Umbilical cord (tissue), 2 donors: ENCODE measurements around the gene GJA3. TPM values are rescaled to one million over a fixed set of nuclear protein-coding genes. Genes with fewer than 3 reads are reported as not detected.

Source experiments
- DNase-seq: peaks from one replicate; pipeline ENCODE4 v3.0.0-alpha.2; 2015; ENCODE audit warnings: low spot score
- total RNA-seq: library from RNA; depleted of rRNA; stranded (reverse); fragments of >200 nt; gene quantifications from one replicate; pipeline ENCODE4 v1.2.3, GENCODE V29; 2014; ENCODE audit warnings: low replicate concordance; ENCODE audit not compliant: insufficient read depth

The GJA3 gene
- total RNA-seq: 1.4 TPM

DNA sequence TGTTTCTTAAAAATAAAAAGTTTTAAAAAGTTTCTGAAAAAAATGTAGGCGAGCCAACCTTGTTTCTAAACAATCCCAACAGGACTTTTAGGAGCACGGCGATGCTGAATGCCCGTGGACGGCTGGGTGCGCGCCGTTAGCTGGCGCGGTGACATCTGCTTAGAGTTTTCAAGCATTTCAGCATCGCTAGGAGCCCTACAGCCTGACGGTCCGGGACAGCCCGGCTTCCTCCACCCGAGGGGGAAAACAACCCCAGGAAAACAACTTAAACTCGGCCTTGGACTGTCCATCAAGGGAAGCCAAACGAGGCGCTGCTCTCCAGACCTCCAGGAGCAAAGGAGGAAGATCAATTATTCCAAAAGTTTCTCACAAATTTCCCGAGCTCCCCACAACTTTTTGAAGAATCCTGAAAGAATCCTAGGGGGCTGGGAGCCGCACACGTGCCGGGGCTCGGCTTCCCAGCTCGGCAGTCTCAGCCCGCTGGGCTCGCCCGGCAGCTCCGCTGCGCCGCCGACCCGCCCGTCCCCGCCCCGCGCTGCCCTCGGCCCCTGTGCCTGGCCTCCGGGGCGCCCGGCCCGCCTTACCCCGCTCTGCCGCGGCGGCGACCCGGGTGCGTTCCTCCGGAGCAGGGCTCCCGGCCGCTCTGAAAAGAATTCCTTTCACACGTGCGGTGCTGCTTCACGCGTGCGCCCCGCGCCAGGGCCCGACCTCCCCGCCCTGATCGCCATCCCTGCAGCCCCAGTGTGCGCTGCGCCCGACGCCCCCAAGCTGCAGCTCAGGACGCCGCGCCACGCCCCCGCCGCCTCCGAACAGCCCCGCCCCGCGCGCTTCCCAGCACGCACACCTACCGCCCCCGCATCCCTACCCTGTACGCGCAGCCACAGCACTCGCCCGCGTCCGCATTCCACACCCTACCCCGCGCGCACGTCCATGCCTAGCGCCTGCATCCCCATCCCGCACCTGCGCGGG, at the start of gene GJA3:
GJA3 (minus strand) TSS at position 747 of the 969 bp plus-strand sequence. CDS start 17,764 bp downstream, outside the sequence.
- DNase-seq: peak; percentile 29

DNA sequence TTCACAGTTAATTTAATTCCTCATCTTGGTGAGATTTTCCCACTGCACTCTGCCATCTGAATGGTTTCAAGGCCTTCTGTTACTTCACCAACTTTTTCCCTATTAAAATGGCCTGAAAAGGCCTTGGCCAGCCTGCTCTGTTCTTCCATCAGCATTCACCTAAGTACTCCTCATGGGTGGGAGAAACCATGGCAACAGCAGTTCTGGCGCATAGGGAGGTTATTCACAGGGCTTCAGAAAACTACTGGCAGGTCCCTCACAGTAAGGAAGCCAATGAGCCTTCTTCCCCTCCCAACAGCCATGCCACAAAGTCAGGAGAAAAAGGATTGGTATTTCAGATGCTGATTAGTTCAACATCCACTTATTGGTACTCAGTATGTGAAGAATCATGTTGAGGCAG, 49.1 kb upstream of the GJA3 start:
- DNase-seq: no peak

DNA sequence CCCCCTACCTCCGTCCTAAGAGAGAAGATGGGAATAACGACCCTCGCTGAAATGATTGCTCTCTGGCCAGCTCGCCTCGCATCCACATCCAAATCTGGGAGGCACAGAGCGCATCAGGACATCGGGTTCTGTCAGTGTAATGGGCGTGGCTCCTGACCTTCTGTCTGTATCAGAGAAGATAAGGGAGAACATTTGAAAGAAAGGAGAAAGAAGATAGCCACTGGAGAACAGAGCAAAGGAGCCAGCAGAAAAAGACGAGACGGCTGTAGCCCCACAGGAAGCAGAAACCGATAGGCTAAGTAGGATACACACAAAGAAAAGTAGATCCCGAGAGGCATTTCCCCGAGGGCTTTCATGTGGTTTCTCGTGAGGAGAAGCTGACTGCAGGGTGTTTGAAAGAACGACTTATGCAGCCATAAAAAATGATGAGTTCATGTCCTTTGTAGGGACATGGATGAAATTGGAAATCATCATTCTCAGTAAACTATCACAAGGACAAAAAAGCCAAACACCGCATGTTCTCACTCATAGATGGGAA, 45.9 kb upstream of the GJA3 start:
- DNase-seq: no peak

DNA sequence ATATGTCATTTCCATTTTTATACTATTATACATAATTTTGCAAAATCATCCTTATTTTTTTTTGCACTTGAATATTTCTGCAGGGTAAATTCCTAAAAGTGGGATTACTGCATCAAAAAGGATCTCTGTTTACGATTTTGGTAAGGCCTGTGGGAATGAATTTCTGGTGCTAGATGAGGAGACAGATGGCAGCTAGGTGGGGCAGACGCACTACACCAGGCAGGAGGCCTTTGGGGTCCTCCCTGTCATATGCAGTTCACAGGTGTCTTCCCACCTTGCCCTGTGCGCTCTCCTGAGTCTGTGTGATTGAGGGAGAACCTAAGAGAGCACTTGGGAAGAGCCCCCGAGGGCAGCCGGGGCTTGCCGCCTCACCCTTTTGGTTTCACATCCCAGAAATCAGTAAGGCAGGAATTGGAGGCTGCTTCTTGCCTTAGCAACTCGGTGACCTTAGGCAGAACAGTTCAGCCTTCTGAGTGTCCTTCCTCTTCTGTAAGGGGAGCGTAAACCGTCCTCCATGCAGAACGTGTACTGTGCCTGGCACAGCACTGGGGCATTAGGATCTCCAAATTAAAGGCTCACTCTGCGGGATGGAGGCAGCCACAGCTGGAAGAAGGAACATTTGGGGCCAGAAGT, 45.3 kb upstream of the GJA3 start:
- no peak for DNase-seq

DNA sequence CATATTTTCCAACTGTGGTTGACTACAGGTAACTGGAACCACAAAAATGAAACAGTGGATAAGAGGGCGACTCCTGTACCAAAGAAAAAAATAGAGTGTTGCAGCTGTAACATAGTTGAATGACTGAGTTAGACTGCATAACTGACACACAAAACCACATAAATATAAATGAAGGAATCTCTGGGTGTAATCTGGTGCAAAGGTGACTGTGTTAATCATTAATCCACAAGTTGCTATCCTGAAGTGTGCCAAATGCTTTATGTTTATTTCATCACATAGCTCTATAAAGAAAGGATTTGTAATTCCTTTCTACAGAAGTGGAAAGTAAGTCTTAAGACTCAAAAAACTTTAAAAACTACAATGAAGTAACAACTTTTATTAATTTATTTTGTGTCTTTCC, 37.9 kb upstream of the GJA3 start:
- DNase-seq: no peak

DNA sequence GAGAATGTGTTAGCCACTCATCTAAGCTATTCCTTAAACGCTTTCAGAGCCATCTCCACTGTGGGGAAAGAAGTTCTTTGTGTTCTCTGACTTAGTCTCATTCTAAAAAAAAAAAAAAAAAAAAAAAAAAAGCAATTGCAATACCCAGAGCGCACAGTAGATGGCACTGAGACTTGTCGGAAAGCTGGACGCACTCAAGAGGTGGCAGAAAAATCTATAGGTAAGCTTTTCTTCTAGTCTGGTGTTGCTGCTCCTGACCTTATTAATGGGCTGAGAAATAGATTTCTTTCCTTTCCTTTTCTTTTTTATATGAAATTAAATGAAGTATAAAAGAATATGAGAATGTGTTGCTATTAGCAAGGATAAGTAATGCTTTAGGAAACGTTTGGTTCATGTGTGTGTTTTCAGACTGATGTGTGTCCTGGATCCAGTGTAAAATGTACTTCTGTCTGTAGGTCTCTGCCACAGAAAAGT, 36.5 kb upstream of the GJA3 start:
- peak; percentile 52 for DNase-seq

DNA sequence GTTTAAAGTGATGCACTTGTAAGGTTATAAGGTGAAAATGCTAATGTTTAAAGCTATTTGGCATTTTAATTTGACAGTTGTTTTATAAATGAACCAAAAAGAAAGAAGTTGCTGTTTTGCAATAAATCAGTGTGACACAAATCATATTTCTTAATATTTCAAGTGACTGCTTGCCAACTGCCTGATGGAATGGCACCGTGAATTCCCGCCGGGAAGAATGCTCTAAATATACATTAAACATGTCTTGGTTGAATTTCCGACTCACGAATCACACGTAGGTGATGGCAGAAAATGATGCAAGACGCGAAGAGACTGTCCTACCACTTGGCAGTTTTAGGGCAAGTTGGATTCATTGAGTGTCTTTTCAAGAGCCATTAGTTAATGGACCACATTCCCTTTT, 34.9 kb upstream of the GJA3 start:
- no peak for DNase-seq

DNA sequence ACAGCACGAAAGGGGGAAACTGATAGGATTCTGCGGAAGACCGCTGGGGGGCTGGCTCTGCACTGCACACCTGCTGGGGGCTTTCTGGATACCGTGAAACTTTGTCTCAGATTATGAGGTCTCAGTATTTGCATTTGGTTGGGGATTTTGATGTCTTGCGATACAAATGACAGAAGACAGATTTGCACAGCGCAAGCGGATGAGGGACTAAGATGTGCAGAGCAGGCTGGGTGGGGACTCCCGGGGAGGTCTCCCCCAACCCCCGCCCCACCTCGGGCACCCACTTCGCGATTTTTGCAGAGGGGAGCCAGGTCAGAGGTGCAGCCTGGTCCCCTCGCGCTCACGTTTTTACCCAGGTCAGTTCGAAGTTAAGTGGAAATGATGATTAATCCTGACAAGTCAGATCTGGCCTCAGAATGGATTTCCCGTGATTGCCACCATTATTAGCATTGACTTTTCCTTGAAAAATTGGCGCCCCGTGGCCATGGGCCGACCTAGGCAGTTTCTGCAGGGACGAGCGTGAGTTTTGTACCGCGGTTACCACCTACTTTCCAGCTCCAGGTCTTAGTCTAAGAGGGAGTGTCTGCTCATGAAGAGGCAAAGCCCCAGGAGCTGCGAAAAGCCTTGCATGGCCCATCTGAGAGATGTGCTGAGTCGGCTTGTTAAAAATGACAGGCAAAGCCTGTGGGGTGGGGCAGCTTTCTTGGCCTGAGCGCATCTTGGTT, 33.2 kb upstream of the GJA3 start:
- DNase-seq: no peak

DNA sequence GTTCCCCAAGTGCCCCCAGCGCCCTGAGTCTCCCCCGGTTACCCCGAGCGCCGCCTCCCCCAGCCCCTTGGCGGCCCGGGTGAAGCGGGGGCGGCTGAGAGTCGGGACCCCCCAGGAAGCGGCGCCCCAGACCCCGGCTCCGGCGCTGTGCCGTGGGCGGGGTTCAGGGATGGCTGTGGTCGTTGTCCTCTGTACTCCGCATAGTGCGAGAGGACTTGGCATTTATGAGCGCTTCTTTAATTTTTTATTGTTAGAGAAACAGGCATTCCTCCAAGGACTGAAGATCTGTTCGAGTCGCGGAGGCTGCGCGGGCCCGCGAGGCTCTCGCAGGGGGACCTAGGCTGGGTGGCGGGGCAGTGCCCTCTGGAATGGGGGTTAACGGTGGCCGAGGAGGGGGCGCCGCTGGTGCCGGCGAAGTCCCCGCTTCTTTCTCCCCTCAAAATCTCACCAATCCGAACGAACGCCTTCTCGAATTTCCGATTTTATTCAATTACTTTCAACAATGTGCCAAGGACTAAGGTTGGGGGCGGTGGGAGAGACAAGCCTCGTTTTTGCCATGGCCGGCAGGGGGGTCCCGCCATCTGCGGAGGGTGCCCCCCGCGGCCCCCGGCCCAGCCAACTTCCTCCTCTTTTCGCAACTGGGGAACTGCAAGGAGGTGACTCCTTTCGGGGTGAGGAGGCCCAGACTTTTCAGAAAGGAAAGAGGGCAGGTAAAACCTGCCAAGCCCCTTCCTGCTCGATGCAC, 32.5 kb upstream of the GJA3 start:
- DNase-seq: no peak

DNA sequence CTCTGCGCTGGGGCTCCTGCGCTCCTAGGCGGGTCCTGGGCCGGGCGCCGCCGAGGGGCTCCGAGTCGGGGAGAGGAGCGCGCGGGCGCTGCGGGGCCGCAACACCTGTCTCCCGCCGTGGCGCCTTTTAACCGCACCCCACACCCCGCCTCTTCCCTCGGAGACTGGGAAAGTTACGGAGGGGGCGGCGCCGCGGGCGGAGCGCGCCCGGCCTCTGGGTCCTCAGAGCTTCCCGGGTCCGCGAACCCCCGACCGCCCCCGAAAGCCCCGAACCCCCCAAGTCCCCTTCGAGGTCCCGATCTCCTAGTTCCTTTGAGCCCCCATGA, 31.9 kb upstream of the GJA3 start, which contains the start of gene GJB2:
GJB2 (minus strand) TSS at position 103 of the 326 bp plus-strand sequence. CDS start 3,357 bp downstream, outside the sequence.
- DNase-seq: no peak

DNA sequence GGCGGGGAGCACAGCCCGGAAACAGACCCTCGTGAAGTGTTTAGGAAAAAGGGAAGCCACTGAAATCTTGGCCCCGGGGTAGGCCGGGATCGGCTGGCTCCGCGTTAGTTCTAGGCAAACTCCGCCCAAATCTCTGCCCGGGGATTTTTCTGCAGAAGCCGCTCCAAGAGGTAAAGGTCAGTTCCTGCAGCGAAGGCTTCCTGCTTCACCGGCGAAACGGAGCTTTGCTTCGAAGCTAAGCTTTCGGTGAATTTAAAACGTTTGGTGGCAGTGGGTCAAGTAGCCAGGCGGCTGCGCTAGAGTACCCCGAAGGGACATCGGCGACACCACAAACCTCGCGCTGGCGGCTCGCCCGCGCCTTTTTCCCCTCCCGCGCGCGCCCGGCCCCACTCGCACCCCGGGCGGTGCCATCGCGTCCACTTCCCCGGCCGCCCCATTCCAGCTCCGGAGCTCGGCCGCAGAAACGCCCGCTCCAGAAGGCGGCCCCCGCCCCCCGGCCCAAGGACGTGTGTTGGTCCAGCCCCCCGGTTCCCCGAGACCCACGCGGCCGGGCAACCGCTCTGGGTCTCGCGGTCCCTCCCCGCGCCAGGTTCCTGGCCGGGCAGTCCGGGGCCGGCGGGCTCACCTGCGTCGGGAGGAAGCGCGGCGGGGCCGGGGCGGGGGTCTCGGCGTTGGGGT, 31.4 kb upstream of the GJA3 start:
- no peak for DNase-seq

DNA sequence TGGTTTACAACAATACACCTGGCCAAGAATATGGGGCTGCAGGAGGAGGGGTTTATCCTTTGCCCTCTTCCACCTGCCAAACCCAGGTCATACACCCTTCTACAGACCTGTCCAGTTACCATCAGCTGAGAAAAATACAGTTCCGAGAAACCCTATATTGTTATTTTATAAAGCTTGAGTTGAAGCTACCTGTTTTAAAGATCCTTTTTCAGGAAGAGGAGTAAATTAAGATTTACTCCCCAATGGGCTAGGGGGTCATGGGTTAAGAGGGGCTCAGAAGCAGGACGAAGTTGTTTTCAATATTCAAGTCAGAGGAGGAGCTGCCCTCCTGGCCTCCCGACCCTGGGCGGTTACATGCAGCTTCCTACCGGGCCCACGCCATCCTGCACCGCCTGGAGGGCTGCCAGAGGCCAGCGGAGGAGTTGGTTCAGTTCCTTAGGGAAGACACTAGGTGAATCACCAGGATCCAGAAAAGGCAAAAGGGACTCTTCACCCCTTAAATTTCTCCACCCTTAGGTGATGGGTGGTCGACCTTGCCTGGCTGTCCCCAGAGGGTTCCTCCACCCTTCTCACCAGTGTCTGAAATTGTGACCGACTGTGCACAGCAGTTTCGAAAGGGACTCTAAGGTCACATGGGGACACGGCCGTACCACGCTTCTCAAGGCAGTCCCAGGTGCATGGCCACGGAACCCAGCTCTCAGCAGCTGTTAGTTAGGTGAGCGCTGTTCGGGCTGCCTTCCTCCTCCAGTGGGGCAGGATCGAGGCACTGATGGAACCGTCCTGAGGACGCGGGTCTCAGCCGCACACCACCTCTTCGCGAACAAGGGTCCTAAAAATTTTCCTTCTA, 30.7 kb upstream of the GJA3 start:
- DNase-seq: no peak

DNA sequence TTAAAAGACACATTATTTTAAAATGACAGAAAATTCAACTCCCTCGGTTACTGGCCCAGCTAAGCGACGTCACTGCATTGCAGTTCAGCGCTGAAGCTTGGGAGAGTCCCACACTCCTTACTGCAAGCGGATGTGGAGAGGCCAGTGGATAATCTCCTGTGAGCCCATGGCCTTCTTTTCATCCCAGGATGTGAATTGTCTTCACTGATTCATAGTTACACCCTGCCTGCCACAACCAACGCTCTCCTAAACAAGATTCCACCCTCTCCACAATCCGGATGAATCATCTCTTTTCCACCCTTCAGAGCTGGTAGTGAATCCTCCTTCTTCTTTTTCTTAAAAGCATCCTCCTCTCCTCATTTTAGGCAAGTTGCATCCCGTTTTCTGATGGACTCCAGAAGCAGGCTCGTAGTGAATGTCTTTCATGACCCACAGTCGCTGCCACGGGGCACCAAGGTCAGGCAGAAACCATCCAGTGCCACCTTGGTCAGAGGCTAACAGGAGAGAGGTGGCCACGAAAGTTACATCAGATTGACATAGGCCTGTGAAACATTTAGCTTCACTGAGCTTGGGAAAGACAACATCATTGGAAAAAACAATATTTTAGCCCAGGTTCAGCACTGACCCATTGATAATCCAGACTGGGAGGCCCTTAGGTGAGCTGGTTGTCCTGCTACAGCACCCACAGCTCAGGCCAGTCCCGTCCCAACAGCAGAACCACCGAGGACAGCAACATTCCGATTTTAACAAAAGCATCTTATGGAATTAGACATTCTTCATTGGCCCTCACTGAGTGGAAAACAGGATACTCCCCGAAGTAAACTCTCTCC, 29.8 kb upstream of the GJA3 start:
- peak; percentile 51 for DNase-seq

DNA sequence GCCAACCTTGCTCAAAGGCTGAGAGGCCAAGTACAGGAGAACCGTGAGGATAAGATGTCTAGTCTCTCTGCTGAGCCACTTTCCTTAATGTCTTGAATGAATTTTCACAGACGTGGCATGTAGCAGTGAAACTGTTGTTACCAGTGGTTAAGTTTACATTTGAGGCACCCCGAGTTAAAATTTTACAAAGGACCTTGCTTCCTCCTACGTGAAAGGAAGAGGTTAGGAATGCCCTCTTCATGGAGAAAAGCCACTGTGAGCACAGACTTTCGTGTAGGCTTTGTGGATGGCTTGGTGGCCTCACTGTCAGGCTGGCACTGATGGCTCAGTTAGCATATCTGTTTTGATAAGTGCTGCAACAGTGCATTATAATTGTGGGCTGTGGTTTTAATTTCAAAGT, 29.2 kb upstream of the GJA3 start:
- no peak for DNase-seq

DNA sequence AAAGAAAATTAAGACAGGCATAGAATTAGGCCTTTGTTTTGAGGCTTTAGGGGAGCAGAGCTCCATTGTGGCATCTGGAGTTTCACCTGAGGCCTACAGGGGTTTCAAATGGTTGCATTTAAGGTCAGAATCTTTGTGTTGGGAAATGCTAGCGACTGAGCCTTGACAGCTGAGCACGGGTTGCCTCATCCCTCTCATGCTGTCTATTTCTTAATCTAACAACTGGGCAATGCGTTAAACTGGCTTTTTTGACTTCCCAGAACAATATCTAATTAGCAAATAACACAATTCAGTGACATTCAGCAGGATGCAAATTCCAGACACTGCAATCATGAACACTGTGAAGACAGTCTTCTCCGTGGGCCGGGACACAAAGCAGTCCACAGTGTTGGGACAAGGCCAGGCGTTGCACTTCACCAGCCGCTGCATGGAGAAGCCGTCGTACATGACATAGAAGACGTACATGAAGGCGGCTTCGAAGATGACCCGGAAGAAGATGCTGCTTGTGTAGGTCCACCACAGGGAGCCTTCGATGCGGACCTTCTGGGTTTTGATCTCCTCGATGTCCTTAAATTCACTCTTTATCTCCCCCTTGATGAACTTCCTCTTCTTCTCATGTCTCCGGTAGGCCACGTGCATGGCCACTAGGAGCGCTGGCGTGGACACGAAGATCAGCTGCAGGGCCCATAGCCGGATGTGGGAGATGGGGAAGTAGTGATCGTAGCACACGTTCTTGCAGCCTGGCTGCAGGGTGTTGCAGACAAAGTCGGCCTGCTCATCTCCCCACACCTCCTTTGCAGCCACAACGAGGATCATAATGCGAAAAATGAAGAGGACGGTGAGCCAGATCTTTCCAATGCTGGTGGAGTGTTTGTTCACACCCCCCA, 28.1 kb upstream of the GJA3 start:
- DNase-seq: no peak

DNA sequence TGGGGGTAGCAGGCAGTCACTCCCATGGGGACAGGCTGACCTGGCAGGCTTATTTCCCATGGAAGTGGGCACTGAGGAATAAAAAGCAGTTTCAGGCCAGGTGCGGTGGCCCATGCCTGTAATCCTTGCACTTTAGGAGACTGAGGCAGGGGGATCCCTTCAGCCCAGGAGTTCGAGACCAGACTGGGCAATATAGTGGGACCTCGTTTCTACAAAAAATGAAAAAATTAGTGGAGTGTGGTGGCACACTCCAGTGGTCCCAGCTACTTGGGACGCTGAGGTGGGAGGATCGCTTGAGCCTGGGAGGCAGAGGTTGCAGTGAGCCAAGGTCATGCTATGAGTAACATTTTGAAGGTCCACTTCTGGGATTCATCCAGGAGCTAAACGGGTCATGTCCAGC, 25.9 kb upstream of the GJA3 start:
- no peak for DNase-seq

DNA sequence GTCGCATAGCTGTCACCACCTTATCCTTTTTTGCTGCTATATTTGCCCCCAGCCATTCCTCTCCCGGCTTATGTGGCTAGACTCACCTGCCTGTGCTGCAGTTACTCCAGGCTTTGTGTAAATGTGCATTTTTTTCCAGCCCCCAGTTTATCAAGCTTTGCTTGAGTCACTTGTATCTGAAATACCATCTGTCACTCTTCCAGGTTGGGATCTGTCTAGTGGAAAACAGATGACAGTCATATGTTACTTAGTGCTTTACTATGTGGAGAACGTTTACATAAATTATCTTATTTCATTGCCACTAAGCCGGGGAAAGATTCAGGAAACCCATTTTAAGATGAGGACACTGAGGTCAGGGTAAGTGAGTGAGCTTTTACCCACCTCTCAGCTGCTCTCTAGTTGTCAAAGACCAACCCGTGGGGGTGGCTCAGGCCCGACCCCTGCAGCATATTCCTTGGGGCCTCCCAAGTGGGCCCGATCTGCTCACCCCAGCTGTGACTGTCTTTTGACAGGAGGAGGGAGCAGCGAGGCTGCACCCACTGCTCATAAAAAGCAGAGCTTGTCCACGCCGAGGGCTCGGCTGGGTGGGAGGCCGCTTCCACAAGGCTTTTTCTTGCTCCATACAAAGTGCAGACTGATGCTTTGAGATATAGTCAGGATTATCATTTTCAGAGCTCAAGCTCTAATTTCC, 24.7 kb upstream of the GJA3 start:
- no peak for DNase-seq
